AG04449 (cell line): ENCODE measurements around the gene LILRA1.

Source experiments
- CTCF ChIA-PET: fragments of 350-600 bp; formaldehyde crosslinking; extraction: SDS; loops from one replicate; lab custom pipeline; 2021; ENCODE audit warnings: antibody characterized with exemption; lab: Yijun Ruan, JAX
- POLR2A ChIA-PET: fragments of 400-600, 350-600 bp; formaldehyde crosslinking; extraction: SDS; loops from one replicate; lab custom pipeline; 2020; ENCODE audit warnings: antibody characterized with exemption, inconsistent platforms; lab: Yijun Ruan, JAX
- DNase-seq: peaks from one replicate; pipeline ENCODE4 v3.0.0-alpha.2; 2010; ENCODE audit warnings: low read depth, low spot score
- H3K4me3 ChIP-seq: 2 replicates; pipeline ENCODE4 v1.5.1; 2011; ENCODE audit warnings: low read depth, mild to moderate bottlenecking, control low read depth, low read length
- TF ChIP-seq, protein P1 (sequence below): IDR thresholded peaks from one replicate; pipeline ENCODE4 v1.5.1; 2011; ENCODE audit warnings: mild to moderate bottlenecking, moderate library complexity, low read length, control low read depth, inconsistent platforms; ENCODE audit not compliant: insufficient read depth; ENCODE audit errors: missing control alignments

The LILRA1 gene

DNA sequence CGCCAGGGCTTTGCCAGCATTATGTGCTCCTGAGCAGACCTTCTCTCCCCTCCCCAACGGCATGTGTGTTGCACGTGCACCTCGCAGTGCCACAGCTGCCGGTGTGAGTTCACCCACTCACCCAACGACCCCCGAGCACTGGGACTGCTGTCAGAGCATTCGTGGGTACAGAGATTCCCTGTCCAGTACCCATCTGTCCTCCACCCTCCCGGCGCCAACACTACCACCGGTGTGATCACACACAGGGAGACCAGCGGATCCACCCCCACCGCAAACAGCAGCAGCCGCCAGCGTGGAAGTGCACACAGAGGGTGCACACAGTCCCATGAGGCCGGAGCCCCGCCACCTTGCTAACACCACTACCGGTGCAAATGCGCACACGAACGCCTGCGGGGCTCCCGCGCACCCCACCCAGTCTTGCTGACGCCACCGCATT, 15.9 kb downstream of the LILRA1 start:
- DNase-seq: no peak
- TF ChIP-seq, protein P1, sequence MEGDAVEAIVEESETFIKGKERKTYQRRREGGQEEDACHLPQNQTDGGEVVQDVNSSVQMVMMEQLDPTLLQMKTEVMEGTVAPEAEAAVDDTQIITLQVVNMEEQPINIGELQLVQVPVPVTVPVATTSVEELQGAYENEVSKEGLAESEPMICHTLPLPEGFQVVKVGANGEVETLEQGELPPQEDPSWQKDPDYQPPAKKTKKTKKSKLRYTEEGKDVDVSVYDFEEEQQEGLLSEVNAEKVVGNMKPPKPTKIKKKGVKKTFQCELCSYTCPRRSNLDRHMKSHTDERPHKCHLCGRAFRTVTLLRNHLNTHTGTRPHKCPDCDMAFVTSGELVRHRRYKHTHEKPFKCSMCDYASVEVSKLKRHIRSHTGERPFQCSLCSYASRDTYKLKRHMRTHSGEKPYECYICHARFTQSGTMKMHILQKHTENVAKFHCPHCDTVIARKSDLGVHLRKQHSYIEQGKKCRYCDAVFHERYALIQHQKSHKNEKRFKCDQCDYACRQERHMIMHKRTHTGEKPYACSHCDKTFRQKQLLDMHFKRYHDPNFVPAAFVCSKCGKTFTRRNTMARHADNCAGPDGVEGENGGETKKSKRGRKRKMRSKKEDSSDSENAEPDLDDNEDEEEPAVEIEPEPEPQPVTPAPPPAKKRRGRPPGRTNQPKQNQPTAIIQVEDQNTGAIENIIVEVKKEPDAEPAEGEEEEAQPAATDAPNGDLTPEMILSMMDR: no peak
- CTCF ChIA-PET: no interaction called here
- POLR2A ChIA-PET: no interaction called here
- H3K4me3 ChIP-seq: no peak overlapping the region

DNA sequence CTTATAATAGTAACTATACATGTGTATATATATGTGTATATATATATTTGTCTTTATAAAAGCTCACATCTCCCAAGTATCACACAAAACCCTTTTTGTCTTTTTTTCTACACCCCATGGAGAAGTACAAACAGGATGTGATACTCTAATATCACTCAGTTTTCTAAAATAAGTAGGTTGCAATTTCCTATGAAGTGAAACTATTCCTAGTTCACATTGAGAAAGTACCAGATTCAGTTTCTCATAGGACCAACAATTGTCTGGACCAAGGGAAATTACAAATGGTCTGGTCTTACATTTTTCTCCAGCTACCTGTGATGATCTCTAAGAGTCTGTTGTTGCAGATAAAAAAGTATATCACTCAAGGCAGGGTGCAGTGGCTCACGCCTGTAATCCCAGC, 19.0 kb downstream of the LILRA1 start:
- TF ChIP-seq, protein P1: no peak
- H3K4me3 ChIP-seq: no peak overlapping the region
- no peak for DNase-seq
- POLR2A ChIA-PET: no interaction called here
- CTCF ChIA-PET: no interaction called here

DNA sequence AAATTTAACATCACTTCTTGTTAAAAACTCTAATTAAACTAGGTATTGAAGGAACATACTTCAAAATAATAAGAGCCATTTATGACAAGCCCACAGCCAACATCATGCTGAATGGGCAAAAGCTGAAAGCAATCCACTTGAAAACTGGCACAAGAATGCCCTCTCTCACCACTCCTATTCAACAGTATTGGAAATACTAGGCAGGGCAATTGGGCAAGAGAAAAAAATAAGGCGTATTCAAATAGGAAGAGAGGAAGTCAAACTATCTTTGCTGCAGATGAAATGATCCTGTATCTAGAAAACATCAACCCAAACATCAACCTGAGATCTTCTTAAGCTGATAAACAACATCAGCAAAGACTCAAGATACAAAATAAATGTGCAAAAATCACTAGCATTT, 21.3 kb downstream of the LILRA1 start:
- TF ChIP-seq, protein P1: no peak
- H3K4me3 ChIP-seq: no peak overlapping the region
- ChIA-PET CTCF (no interaction called here), POLR2A (no interaction called here)
- no peak for DNase-seq

DNA sequence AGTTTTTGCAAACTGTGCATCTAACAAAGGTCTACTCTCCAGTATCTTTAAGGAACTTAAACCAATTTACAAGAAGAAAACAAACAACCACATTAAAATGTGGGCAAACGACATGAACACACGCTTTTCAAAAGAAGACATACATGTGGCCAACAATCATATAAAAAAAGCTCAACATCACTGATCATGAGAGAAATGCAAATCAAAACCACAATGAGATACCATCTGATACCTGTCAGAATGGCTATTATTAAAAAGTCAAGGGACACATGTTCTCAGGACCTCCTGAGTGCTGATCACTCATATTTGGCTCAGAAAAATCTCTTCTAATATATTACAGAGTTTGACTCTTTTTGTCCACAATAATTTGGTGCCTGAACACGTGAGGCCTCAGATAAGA, 22.6 kb downstream of the LILRA1 start:
- no peak for DNase-seq
- TF ChIP-seq, protein P1: no peak
- H3K4me3 ChIP-seq: no peak overlapping the region
- ChIA-PET CTCF (no interaction called here), POLR2A (no interaction called here)

DNA sequence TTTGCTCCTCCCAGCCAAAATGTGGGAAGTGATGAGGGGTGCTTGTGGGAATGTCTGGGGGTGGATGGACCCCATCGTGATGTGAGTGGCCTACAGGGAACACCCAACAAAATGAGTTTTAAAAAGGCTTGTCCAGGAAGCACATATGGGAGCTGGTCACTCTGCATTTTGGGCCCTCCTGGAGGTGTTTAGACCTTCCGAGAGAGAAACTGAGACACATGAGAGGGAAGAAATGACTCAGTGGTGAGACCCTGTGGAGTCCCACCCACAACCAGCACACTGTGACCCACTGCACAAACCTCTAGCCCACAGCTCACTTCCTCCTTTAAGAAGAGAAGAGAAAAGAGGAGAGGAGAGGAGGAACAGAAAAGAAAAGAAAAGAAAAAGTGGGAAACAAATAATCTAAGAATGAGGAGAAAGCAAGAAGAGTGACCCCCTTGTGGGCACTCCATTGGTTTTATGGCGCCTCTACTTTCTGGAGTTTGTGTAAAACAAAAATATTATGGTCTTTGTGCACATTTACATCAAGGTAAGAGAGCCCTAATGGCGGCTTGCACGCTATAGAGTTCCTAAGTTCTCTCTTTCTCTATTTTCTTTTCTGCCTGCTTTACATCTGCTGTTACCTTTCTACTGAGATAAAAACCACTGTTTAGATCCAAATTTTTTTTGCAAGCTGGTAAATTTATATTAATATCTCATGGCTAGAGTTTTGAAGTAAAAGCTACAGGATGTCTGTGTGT, 23.6 kb downstream of the LILRA1 start:
- POLR2A ChIA-PET: no interaction called here
- CTCF ChIA-PET: no interaction called here
- no peak overlapping the region for H3K4me3 ChIP-seq
- no peak for DNase-seq
- TF ChIP-seq, protein P1: no peak

DNA sequence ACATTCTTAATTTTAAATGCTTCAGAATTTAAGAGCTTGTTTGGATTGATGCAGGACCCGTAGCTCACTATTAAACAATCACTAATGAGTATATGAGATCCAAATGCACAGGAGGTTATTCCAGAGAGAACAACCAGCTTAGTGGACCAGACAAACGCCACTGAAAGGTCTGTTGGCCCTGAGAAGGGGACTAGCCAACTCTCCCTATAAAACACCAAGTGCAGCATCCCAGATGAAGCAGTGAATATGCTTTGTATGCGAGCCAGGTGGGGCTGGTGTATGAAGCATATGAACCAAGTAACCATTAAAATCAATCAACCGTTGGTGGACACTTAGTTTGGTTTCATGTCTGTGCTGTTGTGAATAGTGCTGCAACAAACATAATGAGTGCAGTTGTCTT, 27.0 kb downstream of the LILRA1 start:
- CTCF ChIA-PET: no interaction called here
- no peak for DNase-seq
- POLR2A ChIA-PET: no interaction called here
- TF ChIP-seq, protein P1: no peak
- H3K4me3 ChIP-seq: no peak overlapping the region
